ENCODE results near the gene GPSM1.
A peak's percentile ranks its signal among the peaks of the same experiment; 100 is the strongest.

DNA sequence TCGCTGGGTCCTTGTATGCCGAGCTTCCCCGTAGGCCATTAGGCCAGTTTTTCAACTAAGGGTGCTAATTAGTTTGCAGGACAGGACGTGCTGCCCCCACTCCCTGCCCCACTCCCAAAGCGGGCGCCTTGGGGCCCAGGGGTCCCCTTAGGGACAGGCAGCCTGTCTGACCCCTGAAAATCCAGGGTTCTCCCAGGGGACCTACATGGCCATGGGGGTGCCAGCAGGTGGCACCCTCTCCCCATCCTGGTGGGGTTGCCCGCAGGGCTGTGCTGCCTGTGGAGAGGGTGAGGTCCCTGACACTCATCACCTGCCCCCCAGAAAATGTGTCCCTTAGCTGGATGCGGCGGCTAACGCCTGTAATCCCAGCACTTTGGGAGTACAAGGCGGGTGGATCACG lies 14.9 kb upstream of the GPSM1 start:
- TF ChIP-seq, protein P1, sequence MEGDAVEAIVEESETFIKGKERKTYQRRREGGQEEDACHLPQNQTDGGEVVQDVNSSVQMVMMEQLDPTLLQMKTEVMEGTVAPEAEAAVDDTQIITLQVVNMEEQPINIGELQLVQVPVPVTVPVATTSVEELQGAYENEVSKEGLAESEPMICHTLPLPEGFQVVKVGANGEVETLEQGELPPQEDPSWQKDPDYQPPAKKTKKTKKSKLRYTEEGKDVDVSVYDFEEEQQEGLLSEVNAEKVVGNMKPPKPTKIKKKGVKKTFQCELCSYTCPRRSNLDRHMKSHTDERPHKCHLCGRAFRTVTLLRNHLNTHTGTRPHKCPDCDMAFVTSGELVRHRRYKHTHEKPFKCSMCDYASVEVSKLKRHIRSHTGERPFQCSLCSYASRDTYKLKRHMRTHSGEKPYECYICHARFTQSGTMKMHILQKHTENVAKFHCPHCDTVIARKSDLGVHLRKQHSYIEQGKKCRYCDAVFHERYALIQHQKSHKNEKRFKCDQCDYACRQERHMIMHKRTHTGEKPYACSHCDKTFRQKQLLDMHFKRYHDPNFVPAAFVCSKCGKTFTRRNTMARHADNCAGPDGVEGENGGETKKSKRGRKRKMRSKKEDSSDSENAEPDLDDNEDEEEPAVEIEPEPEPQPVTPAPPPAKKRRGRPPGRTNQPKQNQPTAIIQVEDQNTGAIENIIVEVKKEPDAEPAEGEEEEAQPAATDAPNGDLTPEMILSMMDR (conservative IDR thresholded peaks at IDR 0.05; ENCODE audit: low read length): peak; percentile 68
- no peak for TF ChIP-seq EZH2phosphoT487 (IDR thresholded peaks at IDR 0.05; ENCODE audit: borderline replicate concordance)
